NCI-H2227 (cell line): ENCODE measurements around the gene FREM2.

ENCODE experiments used
- DNase-seq: peaks from one replicate; lab custom pipeline; 2025; ENCODE audit not compliant: unreplicated experiment; lab: John Stamatoyannopoulos, UW

The FREM2 gene

DNA sequence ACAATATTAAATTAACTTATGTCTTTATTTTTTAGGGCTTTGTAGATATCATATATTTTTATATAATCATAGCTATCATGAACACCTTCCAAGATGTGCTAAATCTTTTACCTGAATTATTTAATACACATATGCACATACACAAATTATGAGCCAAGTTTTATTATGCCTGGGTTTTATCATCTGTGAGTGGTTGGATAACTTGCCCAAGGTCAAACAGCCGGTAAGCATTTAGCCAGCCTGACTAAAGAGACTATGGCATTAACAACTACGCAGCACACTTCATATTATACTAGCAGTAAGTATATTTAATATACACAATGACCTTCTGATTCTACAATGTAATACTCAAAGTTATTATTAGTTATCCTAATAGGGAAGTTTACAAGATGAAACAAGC, 132.7 kb downstream of the FREM2 start:
- no peak for DNase-seq

DNA sequence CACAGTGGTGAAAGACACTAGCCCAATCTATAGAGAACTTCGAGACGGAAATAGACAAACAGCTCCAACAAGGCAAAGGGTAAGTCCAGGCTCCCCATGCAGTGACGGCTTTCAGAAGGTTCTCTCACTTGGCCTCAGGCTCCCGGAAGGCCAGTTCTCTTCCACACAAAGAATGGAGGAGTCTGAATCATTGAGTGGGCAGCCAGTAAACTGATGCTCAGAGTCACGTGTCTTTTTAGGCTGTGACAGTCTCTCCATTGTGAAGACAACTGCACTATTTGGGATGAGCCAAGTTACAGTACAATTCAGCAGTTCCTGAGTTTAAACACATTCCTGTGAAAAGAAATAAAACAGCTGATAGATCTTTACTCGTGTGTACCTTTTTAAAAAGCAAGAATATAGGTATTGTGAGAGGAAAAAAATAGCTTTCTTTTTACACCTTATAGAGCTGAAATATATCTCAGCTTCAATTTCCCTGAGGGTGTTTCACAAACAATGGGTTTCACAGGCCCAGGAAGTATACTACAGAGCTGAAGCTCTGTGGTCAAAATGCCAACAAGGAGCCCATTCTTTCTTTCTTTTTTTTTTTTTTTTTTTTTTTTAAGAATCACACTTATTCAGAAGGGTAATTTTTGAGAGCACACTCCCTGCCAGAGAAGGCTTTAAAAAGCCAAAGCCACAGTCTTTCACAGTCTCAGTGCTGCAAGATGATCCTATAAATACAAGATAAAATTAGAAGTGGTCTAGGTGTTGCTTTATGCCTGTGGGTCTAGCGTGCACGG, 135.1 kb downstream of the FREM2 start:
- DNase-seq, result no peak

DNA sequence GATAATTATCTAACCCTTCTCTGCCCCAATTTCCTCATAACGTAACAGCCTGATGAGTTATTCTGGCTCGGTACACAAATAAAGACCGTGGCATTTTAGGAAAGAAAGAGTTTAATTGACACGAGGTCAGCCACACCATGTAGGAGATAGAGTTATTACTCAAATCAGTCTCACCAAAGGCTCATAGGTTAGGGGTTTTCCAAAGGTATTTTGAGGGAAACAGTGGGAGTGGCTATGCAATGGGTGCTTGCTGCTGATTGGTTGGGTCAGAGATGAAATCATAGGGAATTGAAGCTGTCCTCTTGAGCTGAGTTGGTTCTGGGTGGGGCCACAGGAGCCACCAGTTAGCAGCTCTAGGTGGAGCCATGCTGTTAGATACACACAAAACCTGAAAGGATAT, 137.5 kb downstream of the FREM2 start:
- DNase-seq, result no peak

DNA sequence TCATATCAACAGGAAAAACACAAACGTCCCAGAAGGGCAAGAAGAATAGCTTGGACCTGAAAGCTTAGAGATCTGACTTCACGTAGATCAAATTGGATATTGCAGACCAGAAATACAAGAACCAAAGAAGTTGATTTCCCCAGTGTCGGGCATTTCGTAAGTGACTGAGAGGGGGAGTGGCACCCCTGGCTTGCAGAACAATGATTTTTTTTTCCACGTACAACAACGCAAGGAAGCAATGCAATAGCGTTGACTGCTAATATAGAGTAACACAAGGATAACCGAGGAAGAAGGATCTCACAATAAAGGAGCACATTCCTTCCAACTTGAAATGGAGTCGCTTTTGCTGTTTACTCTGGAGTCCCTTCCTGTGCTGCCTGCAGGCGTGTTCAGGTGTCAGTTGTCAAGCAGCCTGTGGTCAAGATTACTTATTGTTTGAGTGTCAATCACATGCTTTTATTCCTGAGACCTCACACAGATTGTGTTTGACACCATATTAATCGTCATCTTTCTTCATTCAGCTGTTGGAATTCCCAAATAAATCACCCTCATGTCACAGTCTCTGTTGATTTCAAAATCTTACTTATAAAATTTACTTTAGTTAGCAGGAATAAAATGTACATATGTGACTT, 139.4 kb downstream of the FREM2 start:
- DNase-seq, result no peak

DNA sequence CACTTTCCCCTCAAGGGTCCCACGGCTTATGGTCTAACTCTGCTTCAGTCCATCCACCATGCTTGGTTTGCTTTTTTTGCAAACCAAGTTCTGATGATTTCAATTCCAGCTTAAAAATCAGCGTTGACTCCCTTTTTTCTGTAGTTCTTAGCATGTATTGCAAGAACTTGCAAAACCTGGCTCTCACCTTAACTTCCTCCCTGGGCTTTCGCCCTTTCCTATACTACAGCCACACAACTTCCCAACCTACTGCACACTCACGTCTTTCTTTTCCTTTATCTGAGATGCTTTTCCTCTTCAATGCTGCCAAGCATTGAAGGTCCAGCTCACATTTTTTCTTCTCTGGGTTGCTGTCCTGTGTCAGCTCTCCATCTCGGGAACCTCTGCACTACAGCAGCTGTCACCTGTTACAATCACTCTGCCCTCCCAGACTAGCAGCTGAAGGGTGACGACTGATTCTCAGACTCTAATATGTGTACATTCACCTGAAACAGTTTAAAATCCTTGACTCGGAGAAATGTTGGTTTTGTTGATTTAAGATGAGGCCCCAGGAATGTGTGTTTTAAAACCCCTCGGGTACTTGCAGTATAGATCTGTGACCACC, 143.7 kb downstream of the FREM2 start:
- DNase-seq, result no peak

DNA sequence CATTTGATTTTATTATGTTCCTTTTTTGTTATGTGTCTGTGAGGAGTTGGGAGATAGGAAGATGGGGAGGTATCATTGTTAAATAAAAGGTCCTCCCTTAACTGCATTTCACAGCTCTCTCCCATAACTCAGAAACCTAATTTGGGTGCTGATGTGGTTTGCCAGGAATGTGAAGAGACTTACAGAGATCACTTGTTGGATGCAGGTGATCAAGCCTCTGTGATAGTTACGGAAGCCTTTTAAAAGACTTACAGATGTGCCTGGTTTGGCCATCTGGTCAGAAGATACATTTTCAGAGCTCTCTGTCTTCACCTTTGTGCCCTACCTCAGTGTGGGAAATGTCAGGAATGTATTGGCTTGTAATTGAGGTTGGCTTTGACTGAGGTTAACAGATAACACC, 157.7 kb downstream of the FREM2 start:
- DNase-seq, result no peak

DNA sequence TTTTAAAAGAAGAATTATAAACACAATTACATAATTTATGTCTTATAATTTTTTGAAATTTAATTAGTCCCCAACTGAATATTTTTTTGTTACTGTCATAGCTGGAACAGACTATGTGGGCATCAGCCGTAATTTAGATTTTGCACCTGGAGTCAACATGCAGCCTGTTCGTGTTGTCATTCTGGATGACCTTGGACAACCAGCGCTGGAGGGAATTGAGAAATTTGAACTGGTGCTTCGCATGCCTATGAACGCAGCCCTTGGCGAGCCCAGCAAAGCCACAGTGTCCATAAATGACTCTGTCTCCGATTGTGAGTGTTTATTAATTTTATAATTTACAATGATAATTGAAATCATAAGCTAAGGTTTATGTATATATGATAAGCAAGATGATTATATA, 161.5 kb downstream of the FREM2 start:
- no peak for DNase-seq

DNA sequence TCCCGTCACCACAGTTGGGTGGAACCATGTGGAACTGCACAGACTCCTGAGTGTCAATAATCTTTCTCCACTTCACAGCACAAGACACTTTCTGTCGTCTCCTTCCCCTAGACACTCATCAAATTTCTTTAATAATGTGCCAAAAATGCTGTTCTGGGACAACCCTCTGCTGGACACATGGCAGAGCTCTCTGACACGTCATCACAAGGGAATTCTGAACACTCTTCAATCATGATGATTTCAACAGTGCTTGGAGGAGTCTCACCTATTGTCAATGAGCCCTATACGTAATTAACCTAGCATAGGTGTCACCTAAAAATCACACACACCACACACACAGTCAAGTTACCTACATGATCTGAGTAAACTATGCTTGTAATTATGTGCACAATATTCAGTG, 162.4 kb downstream of the FREM2 start:
- no peak for DNase-seq

DNA sequence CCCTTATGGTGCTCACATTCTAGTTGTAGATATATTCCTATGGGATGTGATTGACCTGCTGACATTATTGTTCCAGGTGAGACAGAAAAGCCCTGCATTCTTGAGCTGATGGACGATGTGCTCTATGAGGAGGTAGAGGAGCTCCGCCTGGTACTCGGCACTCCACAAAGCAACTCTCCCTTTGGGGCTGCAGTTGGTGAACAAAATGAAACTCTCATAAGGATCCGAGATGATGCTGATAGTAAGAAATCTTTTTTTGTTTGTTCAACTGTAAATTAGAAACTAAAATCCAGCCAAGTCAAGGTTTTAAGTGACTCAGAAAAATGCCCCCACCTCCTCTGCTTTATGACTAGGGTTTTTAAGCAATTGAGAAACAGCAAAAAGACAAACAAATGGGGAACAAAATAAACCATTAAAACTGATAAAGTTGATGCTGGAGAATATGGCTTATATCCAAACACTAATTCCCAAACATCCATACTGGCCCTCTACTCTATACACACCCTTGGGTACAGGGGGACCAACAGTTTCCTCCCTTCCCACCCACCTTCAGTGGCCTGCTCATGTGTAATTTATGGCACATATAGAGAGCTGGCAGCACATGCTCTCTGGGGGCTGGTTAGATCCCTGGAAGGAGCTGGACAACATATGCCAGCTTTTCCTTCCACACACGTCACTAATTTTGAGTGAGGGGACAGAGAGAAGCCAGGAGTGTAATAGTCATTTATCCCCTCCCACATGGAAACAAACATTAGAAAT, 164.2 kb downstream of the FREM2 start:
- no peak for DNase-seq

DNA sequence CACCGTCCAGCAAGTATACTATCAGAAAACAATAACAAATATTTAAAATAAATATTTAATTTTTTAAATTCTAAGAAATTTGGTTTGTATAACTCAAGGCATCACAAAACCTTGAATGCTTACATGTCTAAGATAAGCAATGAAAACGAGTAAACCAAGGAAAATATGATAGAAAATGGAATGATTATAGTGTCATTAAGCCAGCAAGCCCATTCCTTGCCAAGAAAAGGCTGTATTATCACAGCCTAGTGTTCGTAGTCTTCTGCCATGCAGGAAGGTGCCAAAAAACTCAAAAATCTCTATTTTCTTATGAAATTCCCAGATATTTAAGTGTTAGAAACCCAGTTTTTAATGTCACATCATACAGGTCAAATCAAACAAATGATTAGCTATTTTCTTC, 167.3 kb downstream of the FREM2 start:
- no peak for DNase-seq

DNA sequence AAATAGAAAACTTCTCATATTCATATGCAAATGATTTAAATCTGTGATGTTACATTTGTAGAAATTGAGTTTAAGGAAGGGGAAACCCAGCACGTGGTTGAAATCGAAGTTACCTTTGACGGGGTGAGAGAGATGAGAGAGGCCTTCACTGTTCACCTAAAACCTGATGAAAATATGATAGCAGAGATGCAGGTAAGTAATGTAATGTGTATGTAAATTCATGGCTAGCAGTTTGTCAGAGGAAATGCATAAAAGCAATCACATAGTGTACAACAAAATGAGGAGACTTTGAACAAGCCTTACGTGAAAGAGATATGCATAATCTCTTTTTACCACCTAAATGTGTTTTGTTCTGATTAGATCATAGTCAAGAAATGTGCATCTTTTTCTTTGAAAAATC, 169.2 kb downstream of the FREM2 start:
- DNase-seq, result no peak

DNA sequence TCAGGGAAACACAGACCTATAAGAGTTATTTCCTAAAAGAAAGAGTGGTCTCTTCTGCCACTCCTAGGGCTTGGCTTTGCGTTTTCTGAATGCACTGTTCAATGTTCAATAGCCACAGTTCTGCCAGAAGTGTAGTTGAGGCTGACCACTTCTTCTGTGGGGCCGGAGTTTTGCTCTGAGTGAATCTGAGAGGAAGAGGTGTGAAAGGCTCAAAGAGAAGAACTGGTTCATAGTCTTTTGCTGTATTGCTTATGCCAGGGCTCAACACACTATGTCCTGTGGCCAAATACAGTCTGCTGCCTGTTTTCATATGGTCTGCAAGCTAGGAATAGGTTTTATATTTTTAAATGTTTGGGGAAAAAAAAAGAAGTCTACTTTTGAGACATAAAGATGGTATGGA, 175.6 kb downstream of the FREM2 start:
- no peak for DNase-seq

DNA sequence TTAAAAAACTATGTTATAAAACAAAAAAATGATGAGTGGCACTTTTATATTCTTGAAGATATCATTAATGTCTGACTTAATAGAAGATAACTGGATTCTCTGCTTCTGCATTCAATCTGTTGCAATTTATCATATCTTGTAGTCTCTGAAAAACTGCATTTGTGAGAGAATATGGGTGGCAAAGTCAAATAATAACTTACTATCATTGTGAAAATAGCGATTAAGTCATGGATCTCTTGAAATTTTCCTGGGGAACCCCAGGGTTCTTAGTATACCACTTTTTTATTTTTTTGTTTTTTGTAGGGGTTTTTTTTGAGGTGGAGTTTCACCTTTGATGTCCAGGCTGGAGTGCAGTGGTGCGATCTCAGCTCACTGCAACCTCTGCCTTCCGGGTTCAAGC, 176.7 kb downstream of the FREM2 start:
- DNase-seq, result no peak

DNA sequence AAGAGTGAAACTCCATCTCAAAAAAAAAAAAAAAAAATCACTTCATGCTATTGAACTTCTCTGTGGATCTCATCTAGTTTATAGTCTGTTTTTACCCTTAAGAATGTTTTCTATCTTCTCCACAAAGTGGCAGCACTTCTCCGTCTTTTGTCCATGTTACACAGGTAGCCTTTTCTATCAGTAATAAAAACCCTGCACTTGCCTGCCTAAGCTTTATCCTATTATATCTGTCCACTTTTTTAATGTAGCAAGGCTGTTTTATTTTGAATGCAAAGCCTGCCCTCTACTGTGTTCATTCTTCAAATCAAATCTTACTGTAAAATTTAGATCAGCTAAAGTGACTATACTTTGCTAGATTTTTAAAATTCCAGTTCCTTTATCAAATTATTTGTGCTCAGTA, 179.8 kb downstream of the FREM2 start:
- DNase-seq, result no peak

DNA sequence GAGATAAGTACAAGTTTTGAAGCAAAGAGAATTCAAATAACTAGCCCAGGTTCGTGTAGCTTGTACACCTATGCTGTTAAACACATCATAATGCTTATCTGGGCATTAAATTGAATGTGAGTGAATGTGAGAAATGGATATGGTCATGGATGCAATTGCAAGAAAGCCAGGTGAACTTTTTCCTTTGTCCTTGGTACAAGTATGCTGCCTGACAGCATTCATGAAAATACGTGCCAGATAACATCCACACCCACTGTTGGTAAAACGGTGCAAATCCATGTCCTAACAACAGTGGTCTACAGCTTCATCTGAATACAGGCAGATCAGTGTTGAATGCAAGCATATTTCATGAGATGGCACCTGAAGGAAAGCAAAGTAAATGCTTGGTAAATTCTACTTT, 181.5 kb downstream of the FREM2 start:
- DNase-seq, result no peak

DNA sequence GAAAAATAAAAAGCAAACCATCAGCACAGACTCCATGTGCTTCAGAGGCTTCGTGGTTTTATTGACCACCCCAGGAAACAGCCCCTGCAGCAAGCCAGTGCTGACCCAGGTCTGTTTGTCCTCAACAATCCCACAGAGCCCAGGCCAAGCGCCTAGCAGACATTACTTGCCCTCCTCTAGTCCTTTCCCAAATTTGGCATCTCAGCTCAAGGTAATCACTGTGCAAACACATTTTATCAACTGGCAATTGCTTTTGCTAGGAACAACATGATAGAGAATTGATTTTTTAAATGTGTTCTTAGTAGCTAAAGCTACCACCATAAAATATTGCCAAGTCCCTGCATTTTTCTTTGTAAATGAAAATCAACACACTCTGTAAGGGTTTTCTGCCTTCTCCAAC, 182.0 kb downstream of the FREM2 start:
- no peak for DNase-seq

DNA sequence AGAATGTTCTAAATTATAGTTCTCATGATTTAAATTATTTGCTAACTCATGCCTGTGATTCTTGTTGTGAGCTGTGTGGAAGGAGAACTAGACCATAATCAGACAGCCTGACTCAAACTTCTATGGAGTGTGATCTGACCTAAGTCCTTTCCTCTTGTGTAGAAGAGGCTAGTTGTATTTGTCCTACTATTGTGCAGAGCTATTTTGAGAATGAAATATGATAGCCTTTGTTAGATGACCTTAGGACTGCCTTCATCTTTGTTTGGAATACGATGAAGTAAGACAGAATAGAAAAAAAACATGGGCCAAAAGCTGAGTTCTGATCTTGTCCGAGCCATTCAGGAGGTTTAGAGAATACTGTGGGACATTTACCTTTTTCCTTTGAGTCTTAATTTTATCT, 184.4 kb downstream of the FREM2 start:
- DNase-seq, result no peak

DNA sequence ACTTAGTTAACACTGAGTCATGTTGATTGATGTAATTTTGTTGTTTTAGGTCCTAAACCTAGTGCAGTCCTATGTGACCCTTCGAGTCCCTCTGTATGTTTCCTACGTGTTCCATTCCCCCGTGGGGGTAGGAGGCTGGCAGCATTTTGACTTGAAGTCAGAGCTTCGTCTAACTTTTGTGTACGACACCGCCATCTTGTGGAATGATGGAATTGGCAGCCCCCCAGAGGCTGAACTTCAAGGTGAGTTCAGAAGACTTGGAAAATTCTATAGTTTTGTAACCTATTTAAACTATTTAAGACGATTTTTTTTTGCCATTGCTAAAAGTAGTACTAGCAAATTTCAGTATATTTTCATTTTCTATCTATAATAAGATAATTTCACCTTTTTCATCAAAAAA, 185.8 kb downstream of the FREM2 start:
- peak; percentile 59 for DNase-seq

DNA sequence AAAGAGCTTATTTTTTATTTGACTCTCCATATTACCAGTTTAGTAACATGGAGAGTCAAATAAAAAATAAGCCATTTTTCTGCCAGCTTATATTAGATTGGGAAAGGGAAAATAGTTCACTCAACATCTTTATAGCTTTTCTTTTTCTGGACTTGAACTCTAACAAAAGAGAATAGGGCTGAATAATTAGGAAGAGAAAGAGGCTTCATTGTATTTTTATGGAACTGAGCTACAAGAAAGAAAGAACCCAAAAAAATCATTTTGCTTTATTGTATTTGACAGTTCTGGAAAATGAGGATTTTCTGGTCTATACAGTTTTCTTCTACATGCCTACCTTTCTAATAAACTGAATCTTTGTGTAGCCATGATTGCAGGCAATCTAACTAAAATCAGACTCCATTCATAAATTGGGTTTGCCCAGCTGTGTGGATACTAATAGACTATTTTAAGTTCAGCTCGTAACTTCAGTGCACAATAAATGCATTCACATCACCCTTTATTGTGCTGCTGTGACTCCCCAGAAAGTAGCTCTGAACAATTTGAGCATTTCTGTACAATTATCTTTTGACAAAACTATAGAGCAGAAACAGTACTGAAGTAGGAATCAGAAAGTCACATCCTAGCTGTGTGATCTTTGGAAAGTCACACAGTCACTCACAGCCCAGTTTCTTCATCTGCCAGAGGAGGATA, 188.5 kb downstream of the FREM2 start:
- DNase-seq, result no peak

DNA sequence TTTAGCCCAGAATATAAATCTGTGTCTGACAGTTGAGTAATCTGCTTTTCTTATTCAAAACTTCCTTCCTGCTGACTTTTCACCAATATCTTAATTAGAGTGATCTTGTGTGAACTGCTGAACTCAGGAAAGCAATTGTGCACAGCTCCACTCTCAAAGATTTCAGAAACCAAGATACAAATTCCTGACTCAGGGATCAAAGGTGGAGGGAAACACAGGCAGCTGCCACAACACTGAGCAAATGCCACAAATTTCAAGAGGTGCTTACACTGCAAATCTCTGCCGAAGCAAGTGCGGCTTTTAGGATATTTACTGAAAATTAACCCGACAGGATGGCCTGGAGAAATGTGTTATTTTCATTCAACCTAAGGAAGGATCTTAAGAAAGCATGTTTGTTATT, 192.4 kb downstream of the FREM2 start:
- DNase-seq, result no peak

DNA sequence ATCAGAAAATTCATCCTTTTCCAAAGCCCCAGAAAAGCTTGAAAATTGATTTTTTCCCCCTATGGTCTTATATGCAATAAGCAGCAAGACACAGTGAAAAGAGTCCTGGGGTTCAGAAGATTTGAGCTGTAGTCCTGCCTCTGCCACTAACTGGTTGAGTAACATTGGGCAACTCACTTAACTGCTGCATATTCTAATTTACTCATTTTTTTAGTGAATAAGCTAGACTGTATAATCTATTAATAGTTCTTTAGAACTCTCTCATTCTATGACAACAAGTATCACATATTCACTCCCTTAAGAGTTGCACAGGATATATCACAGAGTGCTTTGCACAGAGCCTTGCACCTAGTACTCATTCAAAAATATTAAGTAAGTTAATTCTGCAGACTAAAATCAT, 192.9 kb downstream of the FREM2 start:
- DNase-seq, result no peak
